Neural progenitor cell (in vitro differentiated cells): ENCODE measurements around the gene SP140L.

Source experiments
- EZH2 ChIP-seq: fragments of 200-600 bp; sonication (generic); IDR thresholded peaks from 2 replicates; pipeline ENCODE4 v1.6.1; 2017; ENCODE audit warnings: antibody characterized with exemption, mild to moderate bottlenecking, moderate library complexity
- EZH2phosphoT487 ChIP-seq: fragments of 200-600 bp; sonication (generic); IDR thresholded peaks from 2 replicates; pipeline ENCODE4 v1.6.1; 2017; ENCODE audit warnings: antibody characterized with exemption
- TF ChIP-seq, protein P1 (sequence below): fragments of 200-600 bp; sonication (generic); IDR thresholded peaks from 2 replicates; pipeline ENCODE4 v1.5.1; 2017; ENCODE audit warnings: antibody characterized with exemption, mild to moderate bottlenecking

DNA sequence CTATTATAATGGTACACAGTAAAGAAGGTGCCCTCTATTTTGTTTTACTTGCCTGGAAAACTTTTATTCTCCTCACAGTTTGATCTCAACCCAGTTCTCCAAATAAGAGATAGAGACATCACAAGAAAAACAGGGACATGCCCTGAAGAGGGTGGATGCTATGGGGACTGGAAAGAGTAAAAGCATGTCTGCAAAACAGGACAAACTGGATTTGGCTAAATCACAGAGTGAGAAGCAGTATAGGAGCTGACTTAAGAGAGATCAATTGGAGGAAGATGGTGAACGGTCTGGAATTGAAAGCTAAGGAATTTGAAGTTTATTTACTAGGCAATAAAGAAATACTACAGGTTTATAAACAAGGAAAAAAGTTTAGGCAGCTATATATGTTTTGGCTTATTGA lies 33.0 kb downstream of the SP140L start:
- TF ChIP-seq, protein P1, sequence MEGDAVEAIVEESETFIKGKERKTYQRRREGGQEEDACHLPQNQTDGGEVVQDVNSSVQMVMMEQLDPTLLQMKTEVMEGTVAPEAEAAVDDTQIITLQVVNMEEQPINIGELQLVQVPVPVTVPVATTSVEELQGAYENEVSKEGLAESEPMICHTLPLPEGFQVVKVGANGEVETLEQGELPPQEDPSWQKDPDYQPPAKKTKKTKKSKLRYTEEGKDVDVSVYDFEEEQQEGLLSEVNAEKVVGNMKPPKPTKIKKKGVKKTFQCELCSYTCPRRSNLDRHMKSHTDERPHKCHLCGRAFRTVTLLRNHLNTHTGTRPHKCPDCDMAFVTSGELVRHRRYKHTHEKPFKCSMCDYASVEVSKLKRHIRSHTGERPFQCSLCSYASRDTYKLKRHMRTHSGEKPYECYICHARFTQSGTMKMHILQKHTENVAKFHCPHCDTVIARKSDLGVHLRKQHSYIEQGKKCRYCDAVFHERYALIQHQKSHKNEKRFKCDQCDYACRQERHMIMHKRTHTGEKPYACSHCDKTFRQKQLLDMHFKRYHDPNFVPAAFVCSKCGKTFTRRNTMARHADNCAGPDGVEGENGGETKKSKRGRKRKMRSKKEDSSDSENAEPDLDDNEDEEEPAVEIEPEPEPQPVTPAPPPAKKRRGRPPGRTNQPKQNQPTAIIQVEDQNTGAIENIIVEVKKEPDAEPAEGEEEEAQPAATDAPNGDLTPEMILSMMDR = no peak
- no peak for TF ChIP-seq EZH2phosphoT487
- no peak for TF ChIP-seq EZH2
